Body of pancreas (tissue), 4 donors: ENCODE results near the gene RINT1. TPM values are rescaled to one million over a fixed set of nuclear protein-coding genes. Genes with fewer than 3 reads are reported as not detected.

Source experiments
- ATAC-seq: fragments of 150-250 bp; one replicate; pipeline ENCODE4 v1.9.1; 2016
- DNase-seq, 4 donors: peaks; one replicate each; pipeline ENCODE4 v3.0.0-alpha.2; 2019
- H3K27ac ChIP-seq, 4 donors: fragments of 200-600 bp; sonication (generic); 1 replicate in 3 of 4; 2 replicates in 1 of 4; pipeline versions ENCODE4 v1.5.1 to v1.6.1; 2016 to 2019; ENCODE audit warnings: mild to moderate bottlenecking in 1 of 4, mixed read lengths in 1 of 4, moderate library complexity in 1 of 4
- H3K27me3 ChIP-seq, 2 donors: fragments of 200-600 bp; sonication (generic); one replicate each; pipeline ENCODE4 v1.6.0; 2016; ENCODE audit warnings: mild to moderate bottlenecking in 1 of 2
- H3K36me3 ChIP-seq, 2 donors: fragments of 200-600 bp; sonication (generic); replicated peaks in 1 of 2; 2 replicates each; pipeline ENCODE4 v1.5.1; 2016; ENCODE audit warnings: low read depth in 2 of 2; ENCODE audit not compliant: insufficient read depth in 1 of 2
- H3K4me1 ChIP-seq: fragments of 200-600 bp; sonication (generic); one replicate; pipeline ENCODE4 v1.6.0; 2016
- H3K4me3 ChIP-seq, 2 donors: fragments of 200-600 bp; sonication (generic); 1 replicate in 1 of 2; 2 replicates in 1 of 2; pipeline ENCODE4 v1.5.1; 2016 to 2019
- H3K9me3 ChIP-seq, 3 donors: fragments of 200-600 bp; sonication (generic); 1 replicate in 2 of 3; 2 replicates in 1 of 3; pipeline ENCODE4 v1.5.1; 2016
- CTCF ChIP-seq, 7 experiments: fragments of 450-650 bp in 4 of 7; fragments of 200-600 bp in 3 of 7; sonication (generic) in 3 of 7; IDR thresholded peaks; one replicate each; pipeline ENCODE4 v1.5.1; 2016 to 2019; ENCODE audit warnings: antibody characterized with exemption in 7 of 7
- POLR2A ChIP-seq, 3 donors: fragments of 450-650 bp; IDR thresholded peaks; one replicate each; pipeline ENCODE4 v1.6.1; 2016; ENCODE audit warnings: antibody characterized with exemption in 3 of 3, mild to moderate bottlenecking in 2 of 3
- WGBS, 2 donors: methylation state at CpG; one replicate each; pipeline ENCODE4 v1.1.5; 2017; 5-methylcytosine and 5-hydroxymethylcytosine counted together
- intact Hi-C: fragments of 100-400 bp; cut with DNase I; formaldehyde crosslinking; loops from one replicate; pipeline ENCODE4 v1.15.1; 2023
- total RNA-seq, 2 donors: library from RNA; depleted of rRNA; stranded (reverse); fragments of >200 nt; gene quantifications; one replicate each; pipeline ENCODE4 v1.1.0, GENCODE V29; 2016

The RINT1 gene
- total RNA-seq, 2 donors from 2014 or later = 26.5 to 33.0 TPM

- TF ChIP-seq POLR2A (IDR thresholded peaks at IDR 0.05) = no peak
- TF ChIP-seq CTCF (IDR thresholded peaks at IDR 0.05) = no peak
- no peak overlapping the region for H3K4me3 ChIP-seq
- H3K36me3 ChIP-seq = no peaks in the 10 kb centered on the region
- H3K9me3 ChIP-seq = no peaks in the 10 kb centered on the region
- 86 to 90% methylated on average over 22 of the region's 22 CpGs for WGBS, 2 donors
- H3K27ac ChIP-seq = no peak overlapping the region
- peaks cover 9% of the 10 kb centered on the region for H3K4me1 ChIP-seq
- ATAC-seq (no peak), DNase-seq (no peak)
- H3K27me3 ChIP-seq = no peaks in the 10 kb centered on the region
- intact Hi-C loops = no loop called here
These were observed 48.2 kb downstream of the RINT1 start for GRCh38 chr7:105580022-105580740.

- no peak for TF ChIP-seq POLR2A (IDR thresholded peaks at IDR 0.05)
- peak in 3 of 7 experiments; percentile 8 to 21 (median 10) for TF ChIP-seq CTCF (IDR thresholded peaks at IDR 0.05)
- Histone ChIP-seq H3K36me3 (no peaks in the 10 kb centered on the region), H3K27me3 (no peaks in the 10 kb centered on the region), H3K27ac (no peak within 1 kb of the TSS), H3K9me3 (no peaks in the 10 kb centered on the region), H3K4me1 (peaks cover 9% of the 10 kb centered on the region), H3K4me3 (no peak within 1 kb of the TSS)
- ATAC-seq (peak; percentile 83), DNase-seq (peak; percentile 60 to 71 (median 67))
- 8 to 13% methylated on average over 25 to 36 of the region's 36 CpGs for WGBS, 2 donors
- intact Hi-C loops = no loop called here
These were observed 49.2 kb downstream of the RINT1 start, which contains the start of gene EFCAB10 for GRCh38 chr7:105581066-105581811. Gene EFCAB10 (minus strand): TSS chr7:105581493. CDS start chr7:105581463, 30 bp downstream.

- no peak overlapping the region for H3K4me3 ChIP-seq
- ATAC-seq = no peak
- H3K27me3 ChIP-seq = no peaks in the 10 kb centered on the region
- no peaks in the 10 kb centered on the region for H3K9me3 ChIP-seq
- H3K4me1 ChIP-seq = peaks cover 9% of the 10 kb centered on the region
- intact Hi-C loops = no loop called here
- H3K36me3 ChIP-seq = no peaks in the 10 kb centered on the region
- WGBS, 2 donors = 71 to 83% methylated on average over 6 to 31 of the region's 39 CpGs
- H3K27ac ChIP-seq = no peak overlapping the region
- TF ChIP-seq CTCF (IDR thresholded peaks at IDR 0.05) (no peak), POLR2A (IDR thresholded peaks at IDR 0.05) (no peak)
- DNase-seq = no peak
These were observed 51.1 kb downstream of the RINT1 start for GRCh38 chr7:105583061-105583460.

- Histone ChIP-seq H3K27ac (no peak overlapping the region), H3K9me3 (no peaks in the 10 kb centered on the region), H3K4me3 (no peak overlapping the region), H3K4me1 (peaks cover 9% of the 10 kb centered on the region), H3K36me3 (no peaks in the 10 kb centered on the region), H3K27me3 (no peaks in the 10 kb centered on the region)
- TF ChIP-seq POLR2A (IDR thresholded peaks at IDR 0.05) (no peak), CTCF (IDR thresholded peaks at IDR 0.05) (no peak)
- DNase-seq = no peak
- intact Hi-C loops = no loop called here
- WGBS, 2 donors = 71 to 88% methylated on average over 5 of the region's 5 CpGs
- no peak for ATAC-seq
These were observed 52.2 kb downstream of the RINT1 start for GRCh38 chr7:105584165-105584564.
